ENCODE results near the gene YBX3.
"Not testable (repeated sequence)": the region's sequence is repeated elsewhere in the genome, so short reads cannot be mapped to it uniquely, and the experiment has no call there.

The YBX3 gene

GRCh38 chr12:10722905-10723746 lies at the start of gene YBX3:
YBX3 (minus strand) TSS chr12:10723323; CDS start chr12:10723111, 212 bp downstream.
- FAIRE-seq (no peak), DNase-seq (ENCODE audit: low spot score) (peak; percentile 96)

GRCh38 chr12:10771132-10771733 lies 48.1 kb upstream of the YBX3 start:
- DNase-seq (ENCODE audit: low spot score): peak; percentile 32
- FAIRE-seq: no peak

- DNase-seq (ENCODE audit: low spot score): no peak
- no peak for FAIRE-seq
These were observed 36.5 kb upstream of the YBX3 start for GRCh38 chr12:10759657-10760056.

- no peak for FAIRE-seq
- no peak for DNase-seq (ENCODE audit: low spot score)
These were observed 33.1 kb upstream of the YBX3 start for GRCh38 chr12:10756194-10756593.

- DNase-seq (ENCODE audit: low spot score): peak; percentile 18
- FAIRE-seq: peak; percentile 44
These were observed 29.9 kb upstream of the YBX3 start for GRCh38 chr12:10753059-10753458.

GRCh38 chr12:10750385-10750727 lies 27.2 kb upstream of the YBX3 start:
- no peak for FAIRE-seq
- no peak for DNase-seq (ENCODE audit: low spot score)

- FAIRE-seq (peak; percentile 65), DNase-seq (ENCODE audit: low spot score) (peak; percentile 86)
These were observed 26.7 kb upstream of the YBX3 start for GRCh38 chr12:10749700-10750384.

- no peak for DNase-seq (ENCODE audit: low spot score)
- no peak for FAIRE-seq
These were observed 24.6 kb upstream of the YBX3 start for GRCh38 chr12:10747730-10748129.

- not testable (repeated sequence) for FAIRE-seq; DNase-seq (ENCODE audit: low spot score)
These were observed 20.3 kb upstream of the YBX3 start for GRCh38 chr12:10743420-10743819.

GRCh38 chr12:10741845-10742244 lies 18.7 kb upstream of the YBX3 start:
- no peak for DNase-seq (ENCODE audit: low spot score)
- no peak for FAIRE-seq

- DNase-seq (ENCODE audit: low spot score) (peak; percentile 48), FAIRE-seq (peak; percentile 71)
These were observed 17.1 kb upstream of the YBX3 start for GRCh38 chr12:10740182-10740581.

GRCh38 chr12:10739157-10740118 lies 16.3 kb upstream of the YBX3 start:
- FAIRE-seq: peak; percentile 62
- DNase-seq (ENCODE audit: low spot score): no peak

GRCh38 chr12:10737249-10737648 lies 14.1 kb upstream of the YBX3 start:
- DNase-seq (ENCODE audit: low spot score) (no peak), FAIRE-seq (no peak)

- FAIRE-seq (no peak), DNase-seq (ENCODE audit: low spot score) (no peak)
These were observed 13.3 kb upstream of the YBX3 start for GRCh38 chr12:10736463-10736862.

GRCh38 chr12:10735428-10735827 lies 12.3 kb upstream of the YBX3 start:
- DNase-seq (ENCODE audit: low spot score): no peak
- FAIRE-seq: no peak

GRCh38 chr12:10732549-10732948 lies 9.4 kb upstream of the YBX3 start:
- DNase-seq (ENCODE audit: low spot score) (no peak), FAIRE-seq (no peak)

GRCh38 chr12:10732066-10732465 lies 8.9 kb upstream of the YBX3 start:
- no peak for DNase-seq (ENCODE audit: low spot score)
- FAIRE-seq: no peak

- DNase-seq (ENCODE audit: low spot score) (no peak), FAIRE-seq (no peak)
These were observed 7.4 kb upstream of the YBX3 start for GRCh38 chr12:10730559-10730958.

- DNase-seq (ENCODE audit: low spot score) (no peak), FAIRE-seq (no peak)
These were observed 5.0 kb upstream of the YBX3 start for GRCh38 chr12:10728091-10728490.

- DNase-seq (ENCODE audit: low spot score) (no peak), FAIRE-seq (no peak)
These were observed 3.8 kb upstream of the YBX3 start for GRCh38 chr12:10726945-10727344.

GRCh38 chr12:10725003-10725402 lies 1.9 kb upstream of the YBX3 start:
- DNase-seq (ENCODE audit: low spot score) (no peak), FAIRE-seq (no peak)

All from urothelium cell line (cell line).